OCI-LY7 (cell line): ENCODE results near the gene NOS3. TPM values are rescaled to one million over a fixed set of nuclear protein-coding genes. Genes with fewer than 3 reads are reported as not detected.

Experiments used
- BruUV-seq: library from RNA; stranded (reverse); fragments of 400-500 nt; replicated peaks from 2 replicates; lab custom pipeline; 2021; lab: Mats Ljungman, UMichigan
- CTCF ChIA-PET: fragments of 300-600 bp; sonication (Branson Sonifier 250); formaldehyde crosslinking; loops from one replicate; lab custom pipeline; 2022; ENCODE audit warnings: antibody characterized with exemption; ENCODE audit not compliant: unreplicated experiment; lab: Charles Lee
- POLR2A ChIA-PET: fragments of 300-600 bp; sonication (Branson Sonifier 250); formaldehyde crosslinking; loops from one replicate; lab custom pipeline; 2022; ENCODE audit warnings: antibody characterized with exemption; lab: Charles Lee
- DNase-seq: peaks from one replicate; pipeline ENCODE4 v3.0.0-alpha.2; 2015; ENCODE audit warnings: low spot score
- H2AFZ ChIP-seq: fragments of 200-600 bp; sonication (generic), shearing (Covaris generic); 2 replicates; pipeline ENCODE4 v1.6.1; 2014; ENCODE audit warnings: mild to moderate bottlenecking, antibody characterized with exemption, low read length, moderate library complexity
- H3K27ac ChIP-seq: fragments of 200-600 bp; sonication (generic); 2 replicates; pipeline ENCODE4 v1.5.1; 2014; ENCODE audit warnings: mixed run types, low read depth, mild to moderate bottlenecking, moderate library complexity, low read length, inconsistent platforms; ENCODE audit not compliant: poor library complexity, severe bottlenecking
- H3K36me3 ChIP-seq: fragments of 200-600 bp; sonication (generic); 2 replicates; pipeline ENCODE4 v1.6.1; 2014; ENCODE audit warnings: mild to moderate bottlenecking, antibody characterized with exemption, low read length, moderate library complexity, mixed read lengths; ENCODE audit not compliant: insufficient read depth
- H3K4me1 ChIP-seq: fragments of 200-600 bp; sonication (generic); 2 replicates; pipeline ENCODE4 v1.5.1; 2014; ENCODE audit warnings: mild to moderate bottlenecking, low read length; ENCODE audit not compliant: insufficient read depth, poor library complexity, severe bottlenecking
- H3K4me2 ChIP-seq: fragments of 200-600 bp; sonication (generic); 2 replicates; pipeline ENCODE4 v1.6.1; 2014; ENCODE audit warnings: mild to moderate bottlenecking, low read length
- H3K4me3 ChIP-seq: fragments of 200-600 bp; sonication (generic); 2 replicates; pipeline ENCODE4 v1.5.1; 2014; ENCODE audit warnings: mild to moderate bottlenecking, low read depth, low read length; ENCODE audit not compliant: poor library complexity, severe bottlenecking
- H3K79me2 ChIP-seq: fragments of 200-600 bp; sonication (generic); 2 replicates; pipeline ENCODE4 v1.6.1; 2016; ENCODE audit warnings: low read depth, mild to moderate bottlenecking, low read length, moderate library complexity, mixed read lengths; ENCODE audit not compliant: insufficient read depth
- H3K9me2 ChIP-seq: fragments of 200-600 bp; sonication (generic); 2 replicates; pipeline ENCODE4 v1.6.1; 2016; ENCODE audit warnings: mild to moderate bottlenecking, low read length, mixed read lengths; ENCODE audit not compliant: insufficient read depth
- H3K9me3 ChIP-seq: fragments of 200-600 bp; sonication (generic); 2 replicates; pipeline ENCODE4 v1.6.1; 2014; ENCODE audit warnings: mild to moderate bottlenecking, mixed run types, low read length, mixed read lengths
- H4K20me1 ChIP-seq: fragments of 200-600 bp; sonication (generic); 2 replicates; pipeline ENCODE4 v1.6.1; 2014; ENCODE audit warnings: mild to moderate bottlenecking, antibody characterized with exemption, low read length, moderate library complexity, mixed read lengths; ENCODE audit not compliant: insufficient read depth
- CTCF ChIP-seq: fragments of 200-600 bp; sonication (generic); conservative IDR thresholded peaks from 2 replicates; pipeline ENCODE4 v1.5.1; 2014; ENCODE audit warnings: mild to moderate bottlenecking, antibody characterized with exemption, low read length, moderate library complexity, mixed read lengths
- EZH2phosphoT487 ChIP-seq: fragments of 200-600 bp; sonication (generic); IDR thresholded peaks from 2 replicates; pipeline ENCODE4 v1.6.1; 2018; ENCODE audit warnings: low read depth, borderline replicate concordance, mild to moderate bottlenecking, mixed run types, antibody characterized with exemption, low read length, moderate library complexity, mixed read lengths
- intact Hi-C: fragments of 100-400 bp; cut with micrococcal nuclease; formaldehyde crosslinking; loops from one replicate; pipeline ENCODE4 v1.10.0; 2022; ENCODE audit not compliant: unreplicated experiment
- total RNA-seq, 2 experiments: library from RNA; depleted of rRNA in 1 of 2; stranded (reverse); fragments of >200 nt in 1 of 2; shearing (Covaris generic) in 1 of 2; gene quantifications; 2 replicates each; pipeline ENCODE4 v1.2.3, GENCODE V29; 2014 to 2022

NOS3 gene
- total RNA-seq, 2 experiments from 2014 or later, result 0.78 to 0.82 TPM

- CTCF ChIA-PET, result no interaction called here
- no peak for DNase-seq
- H3K4me1 ChIP-seq, result peaks cover 53% of the 10 kb centered on the region
Measured at GRCh38 chr7:150972741-150973140, 18.1 kb upstream of the NOS3 start.

GRCh38 chr7:150973571-150974451 is 17.0 kb upstream of the NOS3 start:
- H3K79me2 ChIP-seq, result no peaks in the 10 kb centered on the region
- H3K36me3 ChIP-seq, result no peaks in the 10 kb centered on the region
- ChIA-PET POLR2A (interaction anchor here (1.0 to 1.3 kb wide), 2 partner anchors 34 to 43 kb away, joined by 3 read pairs; no protein-coding TSS in a partner anchor), CTCF (no interaction called here)
- DNase-seq, result peak; percentile 86
- no peaks in the 10 kb centered on the region for H3K9me2 ChIP-seq
- BruUV-seq, result no TSS peak
- no peak for TF ChIP-seq EZH2phosphoT487
- no peak for TF ChIP-seq CTCF
- H3K9me3 ChIP-seq, result no peaks in the 10 kb centered on the region
- H3K4me3 ChIP-seq, result peak overlapping the region; percentile 72
- H4K20me1 ChIP-seq, result no peaks in the 10 kb centered on the region
- H3K27ac ChIP-seq, result peak overlapping the region; percentile 84
- peak overlapping the region; percentile 65; the same call in 1 of the 2 replicates for H2AFZ ChIP-seq
- peaks cover 59% of the 10 kb centered on the region for H3K4me1 ChIP-seq
- intact Hi-C loops, result loop anchor here (1.0 to 10.0 kb wide), 4 partner anchors 54 to 599 kb away; partner anchors contain the start of genes ABCB8, AGAP3, FASTK and TMUB1
- H3K4me2 ChIP-seq, result peak overlapping the region; percentile 97

More at GRCh38 chr7:150972741-150973140, 18.1 kb upstream of the NOS3 start:
- no TSS peak for BruUV-seq
- H3K9me3 ChIP-seq, result no peaks in the 10 kb centered on the region
- POLR2A ChIA-PET, result no interaction called here
- H4K20me1 ChIP-seq, result no peaks in the 10 kb centered on the region
- peak overlapping the region; percentile 84 for H3K27ac ChIP-seq
- H3K36me3 ChIP-seq, result no peaks in the 10 kb centered on the region
- H3K4me3 ChIP-seq, result no peak overlapping the region
- H3K9me2 ChIP-seq, result no peaks in the 10 kb centered on the region
- H3K4me2 ChIP-seq, result no peak overlapping the region
- intact Hi-C loops, result loop anchor here (10.0 kb wide), 2 partner anchors 112 to 598 kb away; partner anchors contain the start of genes AGAP3, FASTK, TMUB1 and ZNF775
- H3K79me2 ChIP-seq, result no peaks in the 10 kb centered on the region
- H2AFZ ChIP-seq, result no peak overlapping the region
- TF ChIP-seq EZH2phosphoT487 (no peak), CTCF (no peak)
